8988T (cell line): ENCODE results near the gene LEKR1.

Experiments
- DNase-seq: peaks from one replicate; pipeline ENCODE4 v3.0.0; 2011

LEKR1 gene

GRCh38 chr3:157063926-157064325 is 237.8 kb downstream of the LEKR1 start:
- DNase-seq = no peak

- DNase-seq = no peak
Measured at GRCh38 chr3:157064402-157064801, 238.2 kb downstream of the LEKR1 start.

- DNase-seq = no peak
Measured at GRCh38 chr3:157065201-157065600, 239.0 kb downstream of the LEKR1 start.

GRCh38 chr3:157066335-157067098 is 240.4 kb downstream of the LEKR1 start:
- DNase-seq = no peak

GRCh38 chr3:157067114-157067513 is 241.0 kb downstream of the LEKR1 start:
- DNase-seq = no peak

- DNase-seq = no peak
Measured at GRCh38 chr3:157069406-157069805, 243.3 kb downstream of the LEKR1 start.

GRCh38 chr3:157069846-157070677 is 243.9 kb downstream of the LEKR1 start:
- no peak for DNase-seq

GRCh38 chr3:157070678-157070999 is 244.5 kb downstream of the LEKR1 start:
- DNase-seq = no peak

- DNase-seq = no peak
Measured at GRCh38 chr3:157071744-157072525, 245.8 kb downstream of the LEKR1 start.

GRCh38 chr3:157073810-157074209 is 247.7 kb downstream of the LEKR1 start:
- DNase-seq = no peak

- DNase-seq = no peak
Measured at GRCh38 chr3:157074490-157074889, 248.3 kb downstream of the LEKR1 start.

GRCh38 chr3:157074981-157075380 is 248.8 kb downstream of the LEKR1 start:
- DNase-seq = no peak

GRCh38 chr3:157075693-157076420 is 249.7 kb downstream of the LEKR1 start:
- DNase-seq = no peak

- DNase-seq = no peak
Measured at GRCh38 chr3:157077565-157077991, 251.4 kb downstream of the LEKR1 start.

GRCh38 chr3:157078131-157078810 is 252.1 kb downstream of the LEKR1 start:
- DNase-seq = no peak

GRCh38 chr3:157078811-157079185 is 252.6 kb downstream of the LEKR1 start:
- DNase-seq = no peak

GRCh38 chr3:157079676-157080369 is 253.7 kb downstream of the LEKR1 start:
- no peak for DNase-seq

- DNase-seq = peak; percentile 65
Measured at GRCh38 chr3:157081626-157082210, 255.6 kb downstream of the LEKR1 start.

GRCh38 chr3:157082305-157082982 is 256.3 kb downstream of the LEKR1 start:
- DNase-seq = no peak

GRCh38 chr3:157083824-157084223 is 257.7 kb downstream of the LEKR1 start:
- DNase-seq = no peak
